HG03064 (cell line): ENCODE measurements around the gene CREBBP.

ENCODE experiments used
- ATAC-seq: cut with Tn5 transposase; IDR thresholded peaks from one replicate; pipeline ENCODE4 v1.9.1; 2021; ENCODE audit warnings: low read depth; ENCODE audit not compliant: unreplicated experiment

CREBBP gene

DNA sequence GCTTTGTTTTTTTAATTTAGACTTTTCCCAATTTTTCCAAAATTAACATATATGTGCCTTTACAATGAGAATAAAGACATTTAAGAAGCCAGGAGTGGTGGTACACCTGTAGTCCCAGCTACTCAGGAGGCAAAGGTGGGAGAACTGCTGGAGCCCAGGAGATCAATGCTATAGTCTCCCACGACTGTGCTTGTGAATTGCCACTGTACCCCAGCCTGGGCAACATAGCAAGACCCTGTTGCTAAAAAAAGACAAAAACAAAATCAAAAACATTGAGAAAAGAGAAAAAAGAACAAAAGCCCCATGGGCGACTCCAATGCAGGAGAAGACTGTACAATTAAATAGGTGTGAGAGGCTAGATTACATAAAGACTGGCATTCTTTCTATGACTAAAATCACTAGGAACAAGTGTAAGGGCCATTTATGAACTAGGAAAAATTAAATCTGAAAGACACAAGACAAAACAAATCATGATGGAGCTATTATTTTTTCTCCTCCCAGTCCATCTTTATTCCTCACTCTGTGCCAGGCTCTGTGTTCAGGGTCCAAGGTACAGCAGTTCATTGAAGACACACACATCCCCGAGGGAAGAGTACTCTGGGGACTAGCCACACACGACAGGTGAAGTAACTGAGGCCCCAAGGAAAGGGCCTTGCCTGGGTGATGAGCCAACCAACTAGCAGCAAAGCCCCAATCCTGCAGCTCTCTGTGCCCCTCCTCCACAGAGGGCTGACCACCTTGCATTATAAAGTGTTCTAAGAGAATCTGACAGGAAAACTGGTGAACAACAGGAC is 79.8 kb downstream of the CREBBP start:
- no peak for ATAC-seq

DNA sequence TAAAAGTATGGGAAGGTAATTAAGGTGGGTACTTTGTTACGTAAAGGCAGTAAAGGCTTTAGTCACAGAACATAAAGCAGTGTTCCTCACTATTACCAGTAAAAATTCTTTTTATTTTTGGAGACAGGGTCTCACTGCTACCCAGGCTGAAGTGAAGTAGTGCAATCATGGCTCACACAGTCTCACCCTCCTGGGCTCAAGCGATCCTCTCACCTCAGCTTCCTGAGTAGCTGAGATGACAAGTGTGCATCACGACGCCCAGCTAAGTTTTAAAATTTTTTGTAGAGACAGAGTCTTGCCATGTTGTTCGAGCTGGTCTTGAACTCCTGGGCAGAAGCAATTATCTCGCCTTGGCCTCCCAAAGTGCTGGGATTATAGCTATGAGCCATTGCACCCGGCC is 80.5 kb downstream of the CREBBP start:
- no peak for ATAC-seq

DNA sequence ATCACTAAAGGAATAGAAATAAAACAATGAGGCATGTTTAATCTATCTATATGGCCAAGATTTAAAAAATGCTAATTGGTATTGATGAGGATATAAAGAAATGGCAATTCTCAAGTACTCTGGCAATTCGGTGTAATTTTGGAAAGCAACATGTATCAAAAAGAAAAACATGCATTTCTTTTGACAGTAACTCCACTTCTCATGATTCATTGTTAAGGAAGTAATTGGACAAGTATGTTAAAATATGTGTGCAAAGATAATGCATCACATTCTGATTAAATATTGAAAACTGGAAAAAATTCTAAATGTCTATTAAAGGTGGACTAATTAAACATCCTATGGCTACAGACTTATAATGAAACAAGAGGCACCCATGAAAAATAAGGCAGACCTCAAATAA is 81.2 kb downstream of the CREBBP start:
- ATAC-seq: no peak

GRCh38 chr16:3798838-3799237 is 81.7 kb downstream of the CREBBP start:
- ATAC-seq: no peak

GRCh38 chr16:3797904-3798811 is 82.4 kb downstream of the CREBBP start:
- no peak for ATAC-seq

DNA sequence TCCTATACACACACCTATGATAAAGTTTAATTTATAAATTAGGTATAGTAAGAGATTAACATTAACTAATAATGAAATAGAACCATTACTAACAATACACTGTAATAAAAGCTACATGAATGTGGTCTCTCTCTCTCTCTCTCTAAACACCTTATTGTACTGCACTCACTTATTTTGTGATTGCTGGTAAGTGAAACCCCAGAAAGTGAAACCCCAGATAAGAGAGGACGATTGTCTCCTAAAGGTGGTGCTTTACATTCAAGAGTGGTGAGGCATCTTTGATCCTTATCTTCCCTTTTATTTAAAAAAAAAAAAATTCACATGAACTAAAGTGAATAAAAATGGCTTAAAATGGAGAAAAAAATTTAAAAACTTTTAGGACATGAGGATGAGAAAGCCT is 83.0 kb downstream of the CREBBP start:
- no peak for ATAC-seq

GRCh38 chr16:3793161-3793576 is 87.3 kb downstream of the CREBBP start:
- no peak for ATAC-seq

DNA sequence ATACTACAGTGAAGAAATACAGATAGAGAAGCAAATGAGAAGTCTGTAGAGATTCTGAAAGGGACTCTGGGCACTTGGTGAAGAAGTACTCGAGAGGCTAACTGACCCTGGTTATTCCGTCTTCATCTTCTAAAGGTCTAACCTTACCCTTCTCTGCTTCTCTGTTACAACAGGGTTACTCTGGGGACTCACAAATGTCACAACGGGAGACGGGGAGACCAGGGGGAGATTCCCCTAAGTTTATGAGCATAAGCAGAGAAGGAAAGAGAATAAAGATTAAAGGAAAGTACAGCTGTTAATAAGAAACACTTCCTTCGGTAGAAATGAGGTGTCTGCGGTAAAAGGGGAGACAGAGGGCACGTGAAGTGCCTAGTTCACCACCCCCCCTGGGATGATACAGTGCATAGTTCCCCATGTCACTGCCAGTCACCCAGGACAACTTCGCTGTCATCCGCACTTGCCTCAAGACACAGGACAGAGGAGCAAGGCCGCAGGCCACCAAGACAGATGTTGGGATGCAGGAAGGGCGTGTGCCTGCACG is 88.0 kb downstream of the CREBBP start:
- no peak for ATAC-seq

- ATAC-seq: no peak
These were observed 88.8 kb downstream of the CREBBP start for GRCh38 chr16:3791701-3792100.

DNA sequence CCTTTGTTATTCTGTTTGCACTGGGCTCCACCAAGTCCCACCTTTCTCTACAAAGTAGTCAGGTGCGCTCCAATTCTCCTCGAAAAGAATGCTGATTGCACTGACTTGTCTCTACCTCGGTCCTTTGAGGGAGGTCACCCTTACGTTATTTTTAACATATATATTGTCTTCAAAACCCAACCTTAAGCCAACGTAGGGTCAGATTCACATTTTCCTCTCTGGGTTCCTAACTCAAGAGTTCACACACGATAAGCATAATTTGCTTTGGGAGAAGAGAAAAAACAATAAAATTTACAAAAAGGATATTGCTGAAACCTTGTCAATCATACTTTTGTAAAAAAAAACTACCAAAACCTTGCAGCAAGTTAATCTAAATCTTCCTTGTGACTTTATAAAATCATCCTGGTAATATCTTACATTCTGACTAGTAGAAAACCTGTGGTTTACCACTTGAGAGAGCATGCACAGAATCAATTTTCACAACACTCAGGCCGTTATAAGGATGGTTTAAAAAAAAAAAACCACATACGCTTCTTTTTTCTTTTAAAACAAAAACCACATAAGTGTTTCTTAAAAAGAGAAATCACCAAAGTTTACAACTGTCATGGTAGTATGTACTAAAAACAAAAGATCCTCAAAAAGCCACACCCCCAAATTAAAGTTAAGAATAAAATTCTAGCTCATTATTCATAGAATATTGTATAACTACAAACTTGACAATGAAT is 91.0 kb downstream of the CREBBP start:
- ATAC-seq: no peak

DNA sequence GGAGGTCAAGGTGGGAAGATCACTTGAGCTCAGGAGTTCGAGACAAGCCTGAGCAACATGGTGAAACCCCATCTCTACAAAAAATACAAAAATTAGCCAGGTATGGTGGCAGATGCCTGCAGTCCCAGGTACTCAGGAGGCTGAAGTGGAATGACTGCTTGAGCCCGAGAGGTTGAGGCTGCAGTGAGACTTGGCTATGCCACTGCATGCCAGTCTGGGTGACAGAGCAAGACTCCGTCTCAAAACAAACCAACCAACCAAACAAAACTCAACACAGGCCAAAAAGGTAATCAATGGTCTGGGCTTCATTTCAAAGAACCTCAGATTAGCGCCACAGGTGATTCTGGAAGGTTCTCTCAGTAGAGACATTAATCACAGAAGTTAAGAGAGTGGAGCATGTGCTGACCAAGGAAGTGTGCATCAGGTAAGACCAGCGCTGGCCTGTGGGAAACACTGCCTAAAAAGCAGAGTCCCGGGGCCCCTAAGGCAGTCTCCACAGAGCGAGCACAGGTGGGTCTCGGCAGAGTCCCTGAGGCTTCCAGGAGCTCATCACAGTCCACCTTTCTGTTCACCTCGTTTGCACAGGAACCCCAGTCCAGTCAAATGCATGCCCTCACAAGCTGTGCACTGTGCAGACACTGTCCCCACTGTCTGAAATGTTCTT is 91.7 kb downstream of the CREBBP start:
- no peak for ATAC-seq

DNA sequence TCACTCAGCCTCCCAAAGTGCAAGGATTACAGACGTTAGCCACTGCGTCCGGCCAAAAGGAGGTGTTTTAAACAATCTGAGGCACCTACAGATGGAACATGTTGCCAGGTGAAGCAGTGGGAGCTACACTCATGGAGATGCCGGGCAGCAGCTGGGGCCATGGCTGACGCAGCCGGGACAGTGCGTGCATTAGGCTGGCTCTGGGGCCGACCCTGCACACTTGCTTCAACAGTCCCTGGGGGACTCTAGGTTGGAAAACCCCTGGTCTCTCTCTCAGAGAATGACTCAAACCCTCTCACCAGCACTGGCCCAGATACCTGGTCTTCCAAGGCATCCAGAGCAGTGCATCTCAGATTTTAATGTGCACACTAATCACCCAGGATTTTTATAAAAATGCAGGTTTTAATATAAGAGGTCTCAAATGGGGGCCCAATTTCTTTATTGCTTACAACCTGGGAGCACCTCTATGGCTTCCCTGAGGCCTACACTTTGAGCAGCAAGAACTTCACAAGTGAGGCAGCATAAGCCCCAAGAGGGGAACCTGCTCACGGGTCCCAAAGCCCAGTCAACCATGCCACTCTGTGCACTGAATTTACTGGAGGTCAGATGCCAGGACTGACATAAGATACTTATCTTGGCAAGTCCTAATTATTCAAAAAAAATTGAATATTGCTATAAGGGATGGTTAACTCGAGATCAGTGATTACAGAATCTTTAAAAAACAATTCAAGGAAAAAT is 92.4 kb downstream of the CREBBP start:
- ATAC-seq: no peak

DNA sequence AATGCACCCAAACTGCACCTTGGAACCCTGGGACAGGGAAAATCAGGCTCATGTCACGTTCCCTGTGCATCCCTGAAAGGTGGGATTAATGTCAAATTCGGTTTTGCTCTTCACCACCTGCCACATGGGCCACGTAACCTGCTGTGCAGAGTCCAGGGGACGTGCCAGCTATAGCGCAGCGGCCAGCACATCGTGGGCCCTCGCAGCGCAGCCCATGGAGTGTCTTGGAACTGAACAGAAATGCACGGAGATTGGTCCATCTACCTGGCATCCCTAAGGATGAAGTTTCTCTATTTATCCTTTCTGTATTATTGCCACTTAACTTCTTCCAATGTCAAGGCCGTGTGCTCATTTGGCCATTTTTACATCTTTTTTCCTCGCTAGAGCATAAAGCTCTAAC is 95.1 kb downstream of the CREBBP start:
- ATAC-seq: no peak

- no peak for ATAC-seq
These were observed 97.0 kb downstream of the CREBBP start for GRCh38 chr16:3783516-3783915.

DNA sequence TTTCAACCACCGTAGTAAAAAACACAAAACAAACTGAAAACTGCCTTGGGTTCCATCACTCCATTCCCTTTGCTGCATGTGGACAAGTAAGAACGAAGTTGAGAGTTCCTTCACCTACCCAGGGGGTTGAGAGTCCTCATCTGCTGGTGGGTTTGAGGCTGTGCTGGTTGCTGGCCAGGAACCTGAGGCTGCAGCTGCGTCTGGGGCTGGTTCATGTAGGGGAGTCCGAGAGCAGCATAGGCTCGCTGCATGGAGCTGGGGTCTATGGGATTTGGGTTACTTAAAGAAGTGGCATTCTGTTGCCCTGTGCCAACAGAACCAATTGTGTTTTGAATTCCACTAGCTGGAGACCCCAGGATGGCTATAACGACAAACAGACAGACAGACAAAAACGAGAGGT is 97.9 kb downstream of the CREBBP start:
- ATAC-seq: no peak

DNA sequence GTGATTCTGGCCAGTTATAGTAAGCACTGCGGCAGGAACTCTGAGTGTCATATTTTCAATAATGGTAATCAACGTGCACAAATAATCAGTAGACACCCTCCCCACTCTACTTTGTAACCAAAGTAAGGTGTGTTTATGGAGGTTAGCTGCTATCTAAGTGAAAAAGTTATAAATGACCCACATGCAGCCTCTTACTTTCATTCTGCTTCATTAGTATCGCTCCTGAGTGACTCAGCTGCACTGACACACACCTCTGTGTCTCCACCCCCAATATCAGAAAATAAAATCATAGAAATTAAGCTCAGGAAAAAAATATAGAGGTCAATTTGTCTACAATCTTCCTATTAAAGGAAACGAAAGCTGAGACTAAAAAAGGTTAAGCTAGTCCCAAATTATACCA is 99.1 kb downstream of the CREBBP start:
- ATAC-seq: no peak

DNA sequence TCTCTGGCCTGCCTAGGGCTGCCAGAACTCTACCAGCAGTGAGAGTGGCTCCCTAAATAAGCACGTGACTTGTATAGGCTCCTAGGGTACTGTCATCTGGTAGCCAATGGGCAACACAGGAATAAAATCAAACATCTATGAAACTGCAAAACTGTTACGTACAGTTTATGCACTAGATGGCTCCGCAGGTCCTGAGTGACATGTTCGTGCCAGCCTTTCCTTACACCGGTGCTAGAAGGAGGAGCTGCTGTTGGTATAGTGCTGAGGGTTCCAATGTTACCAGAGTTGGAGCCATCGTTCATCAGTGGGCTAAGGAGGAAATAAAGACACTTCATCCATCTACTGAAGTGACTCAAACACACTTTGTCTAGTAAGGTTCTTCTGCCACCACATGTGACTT is 99.9 kb downstream of the CREBBP start:
- no peak for ATAC-seq

- ATAC-seq: no peak
These were observed 104.2 kb downstream of the CREBBP start for GRCh38 chr16:3776316-3776715.

DNA sequence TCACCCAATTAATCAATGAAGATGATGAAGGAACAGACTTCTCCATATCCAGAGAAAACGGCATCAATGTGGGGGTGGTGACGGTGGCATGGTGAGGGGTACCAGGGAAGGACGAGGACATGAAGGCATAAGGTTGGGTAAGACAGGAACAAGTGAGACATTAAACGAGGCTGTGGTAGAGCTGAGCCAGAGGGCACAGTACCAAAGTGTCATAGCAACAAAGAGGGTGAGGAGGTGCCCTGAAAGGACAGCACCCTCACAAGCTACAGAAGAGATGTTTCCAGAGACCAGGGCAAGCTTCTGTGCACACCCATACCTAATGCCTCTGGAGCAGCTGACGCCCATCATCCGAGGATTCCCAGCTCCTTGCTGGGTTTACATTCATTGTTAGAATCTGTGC is 105.7 kb downstream of the CREBBP start:
- no peak for ATAC-seq
